ENCODE results near the gene PSMD6. TPM values are rescaled to one million over a fixed set of nuclear protein-coding genes. Genes with fewer than 3 reads are reported as not detected.

PSMD6 gene
- total and polyA plus RNA-seq, 11 donors: 60.1 to 128 (median 82.5) TPM

GRCh38 chr3:64000453-64001055, 22.7 kb downstream of the PSMD6 start:
- Histone ChIP-seq H3K27me3 (no peaks in the 10 kb centered on the region), H3K4me1 (peaks cover 0 to 30% (median 5%) of the 10 kb centered on the region in 12 donors), H3K36me3 (peaks cover 0 to 100% (median 83%) of the 10 kb centered on the region in 9 donors), H3K27ac (no peak overlapping the region), H3K4me3 (no peak overlapping the region), H3K9me3 (no peaks in the 10 kb centered on the region)
- no peak for DNase-seq
- intact Hi-C loops (cut with DNase I): no loop called here
- TF ChIP-seq CTCF (IDR thresholded peaks at IDR 0.05): no peak
- no peak for TF ChIP-seq POLR2A (IDR thresholded peaks at IDR 0.05)
- peak in 2 of 4 donors; percentile 11 to 40 for ATAC-seq
- 76 to 85% (median 83%) methylated on average over 9 of the region's 9 CpGs for WGBS, 4 donors

- Histone ChIP-seq H3K27me3 (no peaks in the 10 kb centered on the region), H3K9me3 (no peaks in the 10 kb centered on the region), H3K36me3 (peaks cover 0 to 100% (median 81%) of the 10 kb centered on the region in 9 donors), H3K4me3 (no peak overlapping the region), H3K27ac (peak overlapping the region in 10 of 12 donors; percentile 0 to 70 (median 40)), H3K4me1 (peaks cover 0 to 25% (median 6%) of the 10 kb centered on the region in 12 donors)
- peak; percentile 74 to 81 (median 76) for ATAC-seq
- peak in 1 of 5 donors; percentile 27 for DNase-seq
- WGBS, 4 donors: 53 to 67% (median 57%) methylated on average over 10 of the region's 10 CpGs
- TF ChIP-seq POLR2A (IDR thresholded peaks at IDR 0.05) (no peak), CTCF (IDR thresholded peaks at IDR 0.05) (no peak)
- intact Hi-C loops (cut with DNase I): loop anchor here in 6 of 10 donors (5.0 to 10.0 kb wide), 6 partner anchors 37 to 654 kb away; partner anchors contain the start of genes ATXN7 (in 3 of the 6), SCAANT1 (in 3 of the 6) and THOC7 (in 3 of the 6)
Measured at GRCh38 chr3:63998852-63999754, 24.2 kb downstream of the PSMD6 start.

DNA sequence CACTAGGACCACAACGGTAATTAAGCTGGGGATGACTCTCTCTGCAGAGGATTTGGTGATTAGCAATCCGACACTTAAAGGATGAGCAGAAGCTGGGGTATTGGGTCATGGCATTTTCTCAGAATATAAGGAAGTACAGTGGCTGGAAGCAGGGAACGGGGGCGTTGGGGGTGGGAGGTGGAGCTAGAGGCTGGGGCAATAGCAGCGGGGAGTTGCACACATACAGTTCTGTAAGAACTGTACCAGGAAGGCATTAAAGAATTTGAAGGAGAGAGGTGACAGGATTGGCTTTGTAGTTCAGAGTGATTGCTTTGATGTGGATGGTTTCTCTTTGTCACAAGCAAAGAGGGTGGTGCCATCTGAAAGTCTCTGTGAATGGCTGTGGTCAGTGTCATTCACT, 28.2 kb downstream of the PSMD6 start:
- H3K9me3 ChIP-seq: no peaks in the 10 kb centered on the region
- ATAC-seq (no peak), DNase-seq (no peak)
- H3K36me3 ChIP-seq: peaks cover 0 to 99% (median 85%) of the 10 kb centered on the region in 9 donors
- H3K4me3 ChIP-seq: no peak overlapping the region
- peaks cover 0 to 21% (median 6%) of the 10 kb centered on the region in 12 donors for H3K4me1 ChIP-seq
- TF ChIP-seq POLR2A (IDR thresholded peaks at IDR 0.05) (no peak), CTCF (IDR thresholded peaks at IDR 0.05) (no peak)
- H3K27ac ChIP-seq: no peak overlapping the region
- H3K27me3 ChIP-seq: no peaks in the 10 kb centered on the region
- 86 to 90% (median 89%) methylated on average over 5 of the region's 5 CpGs for WGBS, 4 donors
- intact Hi-C loops (cut with DNase I): loop anchor here in 7 of 10 donors (2.0 to 10.0 kb wide), 7 partner anchors 32 to 650 kb away; partner anchors contain the start of genes ATXN7 (in 3 of the 7), SCAANT1 (in 3 of the 7) and THOC7 (in 3 of the 7)
